GM21619 (cell line): ENCODE results near the gene NELFA.

ENCODE experiments used
- ATAC-seq: cut with Tn5 transposase; IDR thresholded peaks from one replicate; pipeline ENCODE4 v1.9.1; 2021; ENCODE audit not compliant: unreplicated experiment

Gene NELFA

DNA sequence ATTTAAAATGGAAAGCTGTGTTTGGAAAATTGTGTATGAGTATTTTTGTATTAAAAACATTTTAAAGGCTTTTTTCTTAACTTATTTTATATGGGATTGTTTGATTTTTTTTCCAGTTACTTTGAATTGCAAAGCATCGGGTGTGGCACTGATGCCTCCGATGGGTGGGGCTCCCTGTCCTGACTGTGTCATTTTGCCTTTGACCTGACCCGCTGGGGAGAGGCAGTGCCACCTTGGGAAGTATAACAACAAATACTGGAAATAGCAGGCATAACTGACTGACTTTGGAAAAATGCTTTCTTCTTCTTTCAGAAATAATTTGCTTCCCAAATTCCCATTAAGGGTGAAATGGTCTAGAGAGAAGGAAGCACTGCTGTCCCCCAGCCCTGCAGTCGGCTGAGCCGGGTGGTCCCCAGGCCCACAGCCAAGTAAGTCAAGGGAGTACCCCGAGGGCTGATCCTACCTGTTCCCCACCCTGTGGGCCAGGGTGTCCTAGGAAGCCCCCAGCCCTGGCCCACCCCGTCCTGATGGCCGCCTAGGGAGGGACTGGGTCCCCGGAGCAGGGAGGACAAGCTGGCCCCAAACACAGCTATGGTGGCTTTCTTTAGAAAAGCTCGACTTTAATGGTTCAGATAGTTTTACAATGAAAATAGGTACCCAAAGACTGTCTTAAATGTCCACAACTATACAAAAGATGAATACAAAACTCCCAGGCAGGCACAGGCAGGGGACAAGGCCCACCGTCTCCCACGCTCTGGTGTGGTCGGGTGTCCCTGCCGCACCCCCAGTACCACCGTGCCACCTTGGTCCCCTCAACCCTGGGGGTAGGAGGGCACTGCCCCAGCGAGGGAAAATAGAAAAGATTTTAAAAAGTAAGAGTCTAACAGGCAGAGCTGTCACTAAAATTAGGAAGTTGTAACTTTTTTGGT, 26.4 kb downstream of the NELFA start:
- no peak for ATAC-seq

DNA sequence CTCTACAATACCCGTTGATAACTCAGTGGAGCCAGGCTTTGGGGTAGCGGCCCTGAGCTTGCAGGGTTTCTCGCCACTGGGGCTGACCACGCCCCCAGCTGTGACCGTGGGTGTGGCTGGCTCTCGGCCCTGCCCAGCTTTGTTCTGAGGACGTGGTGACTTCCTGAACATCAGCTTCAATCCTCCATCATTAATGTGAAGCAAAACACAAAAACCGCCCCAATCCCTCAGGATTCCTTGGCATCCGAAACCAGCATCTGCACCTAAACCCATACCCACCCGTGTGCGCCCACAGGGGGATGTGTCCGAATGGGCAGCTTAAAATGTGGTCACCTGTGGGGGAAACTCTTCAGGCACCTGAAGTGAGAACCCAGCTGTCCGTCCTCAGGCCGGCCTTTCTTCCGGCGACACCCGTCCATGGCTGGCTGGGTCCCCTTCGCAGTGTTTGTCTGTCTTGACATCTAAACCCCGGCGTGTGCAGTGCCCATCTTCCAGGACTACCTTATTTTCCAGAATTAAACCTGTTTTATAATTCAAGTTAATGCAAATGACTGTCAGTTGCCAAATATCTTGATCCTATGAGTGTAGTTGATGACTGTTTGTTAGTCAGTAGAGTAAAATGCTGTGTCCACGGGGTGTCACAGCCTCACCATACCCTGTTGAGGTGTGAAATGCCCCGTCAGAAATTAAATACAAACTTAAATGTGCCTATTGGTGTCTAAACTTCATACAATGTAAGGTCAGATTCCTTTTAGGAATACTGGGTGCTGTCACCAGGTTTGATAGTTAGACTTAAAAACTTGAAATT, 27.3 kb downstream of the NELFA start:
- ATAC-seq = no peak

DNA sequence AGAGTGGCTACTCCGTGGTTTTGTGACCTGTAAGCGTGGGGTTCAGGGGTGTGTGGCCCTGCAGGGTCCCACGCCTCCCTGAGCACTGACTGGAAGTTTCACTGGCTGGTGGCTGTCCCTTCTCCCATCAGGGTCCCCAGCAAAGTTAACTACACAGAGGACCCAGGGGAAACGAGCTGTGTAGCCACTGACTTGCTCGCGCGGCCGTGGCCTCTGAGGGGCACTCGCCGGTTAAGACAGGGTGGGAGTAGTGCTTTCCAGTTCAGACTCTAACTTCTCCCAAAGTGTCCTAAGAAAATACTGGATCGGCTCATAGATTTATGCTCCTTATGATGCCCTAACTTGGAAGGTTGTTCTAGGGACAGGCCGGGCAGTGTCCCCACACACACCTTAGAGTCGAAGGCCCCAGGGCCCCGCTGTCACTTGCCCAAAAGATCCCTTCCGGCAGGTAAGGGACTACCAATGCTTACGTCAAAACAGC, 28.2 kb downstream of the NELFA start:
- no peak for ATAC-seq

GRCh38 chr4:1979477-1980196, 29.1 kb downstream of the NELFA start:
- ATAC-seq = no peak

GRCh38 chr4:1978741-1979476, 29.9 kb downstream of the NELFA start:
- no peak for ATAC-seq

- no peak for ATAC-seq
These were observed 30.5 kb downstream of the NELFA start for GRCh38 chr4:1978226-1978625.

GRCh38 chr4:1976416-1977352, 32.1 kb downstream of the NELFA start:
- no peak for ATAC-seq

DNA sequence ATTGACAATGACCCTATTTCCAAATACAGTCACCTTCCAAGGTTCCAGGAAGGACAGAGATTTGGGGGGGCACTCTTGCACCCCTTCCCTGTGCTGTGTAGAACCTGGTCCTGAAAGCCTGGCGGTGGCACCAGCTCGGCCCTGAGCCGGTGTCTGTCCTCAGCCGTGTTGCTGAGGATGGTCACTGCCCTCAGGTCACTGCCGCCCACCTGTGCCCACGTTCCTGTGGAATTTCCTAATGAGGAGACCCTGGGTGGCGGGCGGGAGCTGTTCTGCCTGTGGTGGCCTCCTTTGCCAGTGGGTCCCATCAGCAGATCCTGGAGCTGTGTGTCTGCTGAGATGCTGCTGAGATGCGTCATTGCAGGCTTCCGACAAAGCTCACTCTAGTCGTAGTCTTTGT, 32.9 kb downstream of the NELFA start:
- ATAC-seq = no peak

DNA sequence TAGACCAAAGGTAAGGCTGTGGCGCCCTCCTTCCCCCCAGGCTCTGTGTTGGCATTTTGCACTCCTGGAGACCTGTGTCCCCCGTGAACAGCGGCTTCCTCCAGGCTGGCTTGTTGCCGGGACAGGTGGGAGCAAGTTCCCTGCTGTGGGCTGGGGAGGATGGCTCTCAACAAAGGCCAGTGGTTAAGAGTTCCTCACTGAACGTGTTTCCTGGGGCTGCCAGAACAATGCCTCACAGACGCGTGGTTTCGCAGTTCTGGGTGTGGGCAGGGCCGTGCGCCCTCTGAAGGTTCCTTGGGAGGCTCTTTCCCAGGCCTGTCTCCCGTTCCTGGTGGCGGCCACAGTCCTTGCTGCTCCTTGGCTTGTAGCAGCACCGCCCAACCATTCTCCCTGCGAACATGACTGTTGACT, 33.4 kb downstream of the NELFA start:
- no peak for ATAC-seq

- no peak for ATAC-seq
These were observed 33.9 kb downstream of the NELFA start for GRCh38 chr4:1974840-1975239.

- ATAC-seq = no peak
These were observed 35.1 kb downstream of the NELFA start for GRCh38 chr4:1973661-1974060.

- ATAC-seq = no peak
These were observed 35.6 kb downstream of the NELFA start for GRCh38 chr4:1973218-1973617.

DNA sequence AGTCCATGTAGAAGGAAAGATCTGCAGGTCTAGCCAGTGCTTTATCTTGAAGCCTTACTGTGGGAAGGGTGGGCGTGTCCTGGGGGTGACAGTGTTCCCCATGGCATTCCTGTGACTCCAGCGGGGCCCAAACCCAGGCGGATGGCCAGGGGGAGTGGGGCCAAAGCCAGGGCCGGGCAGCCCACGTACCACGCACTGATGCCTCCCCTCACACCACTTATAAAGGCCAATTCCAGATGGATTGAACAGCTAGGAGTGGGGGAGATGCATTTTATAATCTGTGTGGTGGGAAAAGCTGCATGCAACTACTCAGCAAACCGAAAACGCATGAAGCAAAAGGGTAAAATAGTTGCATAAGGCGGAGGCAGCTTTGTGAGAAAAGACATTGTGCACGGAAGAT, 36.4 kb downstream of the NELFA start:
- no peak for ATAC-seq

DNA sequence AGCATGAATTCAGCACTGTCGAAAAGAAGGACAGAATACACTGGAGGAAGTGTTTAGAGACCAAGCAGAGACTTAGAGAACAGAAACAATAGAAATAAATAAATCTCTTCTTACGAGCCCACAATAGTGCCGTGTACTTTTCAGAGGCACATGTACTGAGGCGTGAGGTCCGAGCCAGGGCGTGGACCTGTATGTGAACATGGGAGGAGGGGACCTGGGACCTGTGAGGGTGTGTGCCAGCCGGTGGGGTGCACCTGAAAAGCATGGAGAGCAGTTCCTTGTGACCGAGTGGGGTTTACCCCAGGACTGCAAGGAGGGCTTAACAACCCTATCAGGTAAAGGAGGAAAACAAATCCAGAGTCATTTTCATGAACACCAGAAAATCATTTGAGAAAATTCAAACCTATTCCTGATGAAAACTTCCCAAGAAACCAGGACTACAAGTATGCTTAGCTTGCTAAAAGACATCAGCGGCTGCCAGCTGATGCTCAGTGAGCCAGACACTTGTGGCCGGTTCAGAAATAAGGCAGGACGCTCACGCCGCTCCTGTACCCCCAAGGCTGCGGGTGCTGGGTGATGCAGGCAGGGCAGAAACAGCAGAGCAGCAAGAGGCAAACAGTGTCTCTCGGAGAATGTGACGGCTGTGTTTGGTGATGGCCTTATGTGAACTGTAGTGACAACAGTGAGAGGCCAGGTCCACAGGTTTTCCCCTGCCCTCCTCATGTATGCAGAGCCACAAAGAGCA, 37.1 kb downstream of the NELFA start:
- no peak for ATAC-seq

DNA sequence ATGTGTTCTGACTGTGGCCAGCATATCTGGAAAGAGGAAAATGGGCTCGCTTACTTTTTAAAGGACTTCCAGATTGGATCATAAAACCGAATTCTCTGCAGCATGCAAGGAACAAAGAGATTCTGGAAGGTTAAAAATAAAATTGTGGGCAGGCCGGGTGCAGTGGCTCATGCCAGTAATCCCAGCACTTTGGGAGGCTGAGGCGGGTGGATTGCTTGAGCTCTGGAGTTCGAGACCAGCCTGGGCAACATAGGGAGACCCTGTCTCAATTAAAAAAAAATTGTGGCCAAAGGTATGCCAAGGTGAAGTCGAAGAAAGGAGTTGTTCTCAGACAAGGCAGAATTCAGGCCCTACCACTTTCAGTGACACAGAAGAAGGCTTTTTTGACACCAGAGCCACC, 37.8 kb downstream of the NELFA start:
- ATAC-seq = no peak

- ATAC-seq = no peak
These were observed 38.6 kb downstream of the NELFA start for GRCh38 chr4:1969928-1970723.

DNA sequence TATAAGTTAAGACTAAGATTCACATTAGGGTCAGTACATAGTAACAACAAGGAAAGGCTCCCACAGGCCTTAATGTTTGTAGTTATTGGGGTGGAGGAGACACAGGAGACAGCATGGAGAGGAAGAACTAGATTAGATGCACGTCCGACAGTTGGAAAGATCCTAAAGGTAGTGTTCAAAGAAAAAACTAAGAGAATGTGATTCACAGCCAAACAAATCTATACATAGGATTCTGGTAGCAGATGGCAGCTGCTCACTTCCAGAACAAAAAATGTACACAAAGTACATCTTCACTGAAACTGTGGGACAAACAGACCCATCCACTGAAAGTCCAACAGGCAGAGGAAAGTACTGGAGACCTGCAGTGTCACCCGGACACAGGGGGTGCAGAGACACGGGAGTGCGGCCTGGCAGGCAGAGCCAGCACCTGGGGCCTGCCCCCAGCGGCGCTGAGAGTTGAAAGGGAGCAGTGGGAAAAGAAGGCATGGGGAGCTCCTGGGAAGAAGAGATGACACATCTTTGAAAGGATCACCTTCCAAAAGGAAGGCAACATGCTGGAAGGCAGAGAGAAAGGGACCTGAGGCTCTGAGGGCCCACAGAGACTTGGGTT, 40.0 kb downstream of the NELFA start:
- ATAC-seq = no peak
